ENCODE measurements around the gene SBF2.

The SBF2 gene

GRCh38 chr11:10293423-10294289 is at the start of gene SBF2:
Gene SBF2, minus strand, starts transcription at chr11:10294219. Its CDS starts 150 bp downstream, at chr11:10294069.
- peak; percentile 70 for DNase-seq

- DNase-seq: no peak
Observed at GRCh38 chr11:10338287-10338686, 44.3 kb upstream of the SBF2 start.

- no peak for DNase-seq
Observed at GRCh38 chr11:10333490-10333889, 39.5 kb upstream of the SBF2 start.

DNA sequence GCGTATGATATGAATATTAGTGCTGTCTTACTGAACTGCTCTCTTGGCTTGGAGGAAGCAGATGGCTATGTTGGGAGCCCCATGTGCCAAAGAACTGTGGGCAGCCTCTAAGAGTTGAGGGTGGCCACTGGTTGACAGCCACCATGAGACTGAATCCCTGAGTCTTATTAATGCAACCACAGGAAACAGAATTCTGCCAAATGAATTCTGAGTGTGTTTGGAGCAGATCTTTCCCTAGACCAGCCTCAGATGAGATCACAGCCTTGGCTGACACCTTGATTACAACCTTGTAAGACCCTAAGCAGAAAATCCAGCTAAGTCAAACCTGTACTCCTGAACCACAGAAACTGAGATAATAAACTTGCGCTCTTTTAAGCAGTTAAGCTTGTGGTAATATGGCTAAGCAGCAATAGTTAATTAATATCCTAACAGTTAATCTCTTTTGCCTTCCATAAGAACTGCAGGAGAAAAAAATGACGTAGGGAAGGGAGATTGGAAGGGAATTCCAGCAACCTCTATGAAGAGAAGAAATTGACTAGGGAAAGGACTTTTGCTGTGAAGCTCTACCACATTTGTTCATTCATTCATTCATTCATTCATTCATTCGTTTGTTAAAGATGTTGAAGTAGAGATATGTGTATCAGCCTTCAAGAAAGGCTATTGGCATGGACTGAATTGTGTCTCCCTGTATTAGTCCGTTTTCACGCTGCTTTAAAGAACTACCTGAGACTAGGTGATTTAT is 37.7 kb upstream of the SBF2 start:
- no peak for DNase-seq

DNA sequence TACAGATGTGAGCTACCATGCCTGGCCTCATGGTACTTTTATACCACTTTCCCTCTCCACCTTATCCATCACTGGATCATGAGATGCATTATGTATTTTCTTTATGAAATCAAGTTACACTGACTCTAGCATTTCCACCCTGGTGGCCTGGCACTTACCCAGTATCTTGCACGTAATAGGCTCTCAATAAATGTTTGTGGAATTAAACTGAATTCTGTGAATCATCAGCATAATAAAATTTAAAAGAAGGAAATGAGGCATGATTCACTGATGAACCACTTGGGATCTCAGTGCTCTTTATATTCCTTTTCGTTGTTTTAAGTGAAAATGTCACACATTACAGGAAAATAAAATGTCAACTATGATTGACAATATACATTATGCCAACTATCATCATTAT is 35.9 kb upstream of the SBF2 start:
- no peak for DNase-seq

DNA sequence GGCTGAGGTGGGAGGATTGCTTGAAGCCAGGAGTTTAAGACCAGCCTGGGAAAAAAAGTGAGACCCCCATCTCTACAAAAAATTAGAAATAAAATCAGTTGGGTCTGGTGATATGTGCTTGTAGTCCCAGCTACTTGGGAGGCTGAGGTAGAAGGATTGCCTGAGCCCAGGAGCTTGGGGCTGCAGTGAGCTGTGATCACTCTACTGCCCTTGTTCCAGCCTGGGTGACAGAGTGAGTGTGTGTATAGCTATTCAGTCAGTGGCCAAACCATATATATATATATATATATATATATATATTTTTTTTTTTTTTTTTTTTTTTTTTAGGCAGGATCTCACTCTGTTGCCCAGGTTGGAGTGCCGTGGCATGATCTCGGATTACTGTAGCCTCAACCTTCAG is 35.3 kb upstream of the SBF2 start:
- DNase-seq: no peak

GRCh38 chr11:10328314-10329098 is 34.5 kb upstream of the SBF2 start:
- DNase-seq: no peak

DNA sequence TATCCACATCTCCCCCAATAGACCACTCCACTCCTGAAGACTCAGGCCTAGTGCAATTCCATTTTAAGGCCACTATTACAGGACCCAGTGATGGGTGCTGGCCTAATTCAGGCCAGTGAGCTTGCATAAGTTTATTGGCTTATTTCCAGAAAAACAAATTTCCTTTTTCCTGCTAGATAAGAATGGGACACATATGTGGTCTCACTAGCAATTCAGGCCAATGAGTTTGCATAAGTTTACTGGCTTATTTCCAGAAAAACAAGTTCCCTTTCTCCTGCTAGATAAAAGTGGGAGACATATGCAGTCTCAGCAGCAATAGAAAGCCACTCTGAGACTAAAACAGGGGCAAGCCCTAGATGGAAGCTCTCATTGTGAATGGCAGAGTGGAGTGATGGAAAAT is 33.2 kb upstream of the SBF2 start:
- no peak for DNase-seq

DNA sequence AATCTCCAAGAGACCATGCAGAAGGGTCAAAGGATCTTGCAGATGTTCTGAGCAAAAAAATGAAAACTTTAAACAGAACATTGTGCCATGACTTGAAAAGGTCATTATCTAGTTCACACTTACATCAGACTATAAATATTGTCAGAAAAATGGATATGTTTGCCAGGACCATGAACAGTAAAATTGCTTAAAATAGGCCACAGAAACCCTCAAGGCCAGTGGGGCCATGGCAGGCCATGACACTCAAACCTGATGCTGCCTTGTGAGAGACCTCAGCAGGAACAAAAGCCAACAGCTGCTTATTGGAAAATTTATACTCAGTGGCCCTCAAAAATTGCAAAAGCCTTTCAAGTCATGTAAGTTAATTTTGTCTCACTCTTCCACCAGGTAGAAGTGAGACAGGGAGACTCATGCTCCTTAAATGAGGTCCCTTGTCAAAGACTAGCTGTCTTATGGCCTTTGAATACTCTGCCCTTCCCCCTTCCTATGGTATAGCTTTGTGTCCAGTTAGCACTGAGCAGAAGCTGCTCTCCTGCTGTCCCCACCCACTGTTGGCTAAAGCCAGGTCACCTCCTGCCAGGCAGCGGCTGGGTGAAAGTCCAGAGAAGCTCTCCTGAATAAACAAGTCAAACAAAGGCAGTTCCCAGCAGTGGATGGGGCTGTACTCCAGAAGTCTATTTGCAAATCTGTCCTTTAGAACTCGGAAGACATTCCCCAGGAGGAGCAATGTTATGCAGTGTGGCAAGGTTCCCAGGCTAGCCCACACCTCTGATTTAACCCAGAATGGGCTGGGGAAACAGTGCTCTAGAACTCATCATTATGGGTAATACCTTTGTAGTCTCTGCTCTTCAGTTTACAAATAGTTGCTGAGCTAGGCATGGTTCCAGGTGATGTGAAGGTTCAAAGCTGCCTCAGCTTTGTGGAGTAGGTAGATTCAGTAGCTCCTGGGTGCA is 32.3 kb upstream of the SBF2 start:
- no peak for DNase-seq

- no peak for DNase-seq
Observed at GRCh38 chr11:10325277-10326011, 31.4 kb upstream of the SBF2 start.

DNA sequence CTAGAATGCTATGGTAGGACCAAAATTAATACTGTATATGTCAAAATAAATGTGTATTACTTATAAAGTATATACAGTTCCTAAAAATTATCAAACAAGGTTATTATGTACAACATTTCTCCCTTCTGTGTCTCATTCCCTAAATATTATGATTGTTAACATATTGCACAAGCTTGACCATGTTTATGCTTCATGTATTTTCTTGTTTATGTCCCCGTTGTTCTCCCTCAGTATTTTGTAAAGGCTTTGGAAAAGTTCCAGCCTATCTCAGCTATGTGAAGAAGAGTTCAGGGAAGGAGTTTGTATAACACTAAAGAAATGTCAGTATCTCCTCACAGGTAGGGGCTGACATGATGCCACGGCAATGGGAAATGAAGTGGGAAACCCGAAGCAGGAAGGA is 30.5 kb upstream of the SBF2 start:
- no peak for DNase-seq

DNA sequence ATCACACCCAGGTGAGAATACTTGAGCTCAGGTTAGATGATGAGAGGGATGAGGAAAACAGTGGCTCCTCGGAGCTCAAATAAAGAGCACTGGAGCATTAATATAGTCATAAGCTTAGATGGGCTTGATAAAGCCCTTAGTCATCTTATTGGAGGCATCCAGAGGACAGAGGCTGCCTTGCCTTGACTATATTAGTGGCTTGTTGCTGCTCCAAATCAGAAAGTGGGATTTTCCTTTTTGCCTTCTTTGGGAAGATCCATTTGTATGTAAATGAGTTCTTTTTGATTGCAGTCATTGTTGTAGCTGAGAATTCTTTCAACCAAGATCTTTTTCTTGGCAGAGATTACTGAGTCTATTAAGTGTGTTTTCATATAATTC is 29.8 kb upstream of the SBF2 start:
- DNase-seq: no peak

GRCh38 chr11:10322830-10323792 is 29.1 kb upstream of the SBF2 start:
- DNase-seq: no peak

DNA sequence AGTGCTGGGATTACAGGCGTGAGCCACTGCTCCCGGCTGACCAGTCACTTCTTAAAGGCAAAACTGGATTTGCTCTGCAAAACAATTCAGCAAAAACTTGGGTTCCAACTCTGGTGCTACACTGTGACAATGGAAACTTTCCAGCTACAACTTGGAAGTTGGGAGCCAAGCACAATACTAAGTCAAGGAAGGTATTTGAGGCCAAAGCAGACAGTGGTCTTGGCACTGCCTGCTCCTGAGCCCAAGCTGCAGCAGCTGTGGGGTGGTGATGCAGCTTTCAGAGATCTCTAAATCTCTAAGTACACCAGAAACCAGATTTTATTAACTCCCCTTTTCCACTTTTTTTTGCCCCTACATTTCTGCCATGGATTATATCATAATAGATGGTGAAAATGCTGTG is 28.4 kb upstream of the SBF2 start:
- DNase-seq: no peak

DNA sequence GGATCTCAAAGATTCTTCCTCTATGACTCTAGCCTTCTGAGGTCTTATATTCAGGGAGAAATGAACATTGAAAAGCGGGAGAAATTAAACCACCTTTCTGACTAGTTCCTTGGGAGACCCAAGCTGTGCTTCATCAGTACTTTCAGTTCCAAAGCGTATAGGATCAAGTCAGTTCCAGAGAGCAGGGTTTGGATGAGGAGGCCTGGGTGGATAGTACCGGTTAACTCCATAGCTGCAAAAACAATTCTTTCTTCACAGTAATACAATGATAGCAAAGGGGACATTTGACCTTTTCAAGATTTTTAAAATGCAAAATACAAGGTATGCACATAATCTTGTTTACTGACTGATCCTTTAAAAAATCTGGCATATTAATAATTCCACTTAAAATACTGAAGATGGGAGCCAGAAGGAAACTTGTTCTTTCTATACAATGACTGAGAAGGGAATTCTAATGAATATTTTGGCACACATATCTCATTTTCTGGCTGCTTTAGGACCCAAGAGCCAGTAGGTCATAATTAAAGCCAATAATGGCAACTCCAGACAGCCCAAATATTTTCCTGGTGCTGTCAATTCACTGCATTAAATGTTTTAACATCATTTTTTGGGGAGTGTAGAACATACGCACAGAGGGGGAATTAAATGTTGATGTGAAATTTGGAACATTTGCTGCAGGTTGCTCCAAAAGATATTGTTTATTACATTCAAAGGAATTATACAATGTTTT is 26.9 kb upstream of the SBF2 start:
- no peak for DNase-seq

- no peak for DNase-seq
Observed at GRCh38 chr11:10319702-10320558, 25.9 kb upstream of the SBF2 start.

DNA sequence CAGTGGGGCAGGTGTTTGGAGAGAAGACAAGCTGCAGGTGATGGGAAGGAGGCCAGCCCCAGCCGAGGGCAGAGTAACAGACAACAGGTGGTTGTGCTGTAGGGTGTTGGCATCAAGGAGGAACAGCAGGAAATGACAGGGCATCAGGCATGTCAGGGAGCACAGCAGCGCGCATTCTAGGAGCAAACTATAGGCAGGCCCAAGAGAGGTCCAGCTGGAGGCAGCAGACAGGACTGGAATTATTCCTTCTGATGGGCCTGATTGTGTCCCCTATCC is 24.4 kb upstream of the SBF2 start:
- DNase-seq: no peak

DNA sequence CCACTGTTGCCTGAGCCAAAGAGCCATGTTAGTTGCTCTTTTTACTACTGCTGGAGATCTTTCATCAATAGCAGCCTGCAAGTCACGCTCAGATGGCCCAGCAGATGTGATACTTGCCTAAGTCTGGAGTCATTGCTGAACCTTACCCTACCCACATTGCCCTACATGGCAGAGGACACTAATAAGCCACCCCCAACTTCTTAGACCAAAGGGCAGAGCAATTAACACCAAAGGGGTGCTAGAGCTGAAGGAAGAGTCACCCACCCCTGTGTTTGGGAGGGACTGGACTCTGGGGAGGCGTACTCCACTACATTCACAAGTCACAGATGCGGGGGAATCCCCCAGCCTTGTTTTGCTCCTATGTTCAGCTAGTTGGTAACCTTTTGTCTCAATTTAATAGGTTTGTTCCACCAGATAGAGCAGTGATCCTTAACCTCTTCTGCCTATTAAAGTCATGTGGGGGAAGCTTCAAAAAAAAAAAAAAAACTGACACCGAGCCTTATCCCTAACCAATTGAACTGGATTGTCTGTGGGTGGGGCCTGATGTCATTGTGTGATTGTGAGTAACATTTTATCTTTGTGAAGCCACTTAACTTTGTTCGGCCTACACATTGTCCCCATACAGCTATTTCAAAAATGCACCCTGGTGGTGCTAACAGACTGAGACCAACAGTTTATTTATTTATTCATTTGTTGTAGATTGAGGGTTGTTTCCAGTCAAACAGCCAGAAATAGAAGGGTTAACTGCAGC is 23.9 kb upstream of the SBF2 start:
- DNase-seq: no peak
